Bone marrow (tissue), 2 donors: ENCODE measurements around the gene PARP9.

Experiments
- DNase-seq, 2 donors: peaks; one replicate each; lab custom pipeline; 2025; lab: John Stamatoyannopoulos, UW

Gene PARP9

DNA sequence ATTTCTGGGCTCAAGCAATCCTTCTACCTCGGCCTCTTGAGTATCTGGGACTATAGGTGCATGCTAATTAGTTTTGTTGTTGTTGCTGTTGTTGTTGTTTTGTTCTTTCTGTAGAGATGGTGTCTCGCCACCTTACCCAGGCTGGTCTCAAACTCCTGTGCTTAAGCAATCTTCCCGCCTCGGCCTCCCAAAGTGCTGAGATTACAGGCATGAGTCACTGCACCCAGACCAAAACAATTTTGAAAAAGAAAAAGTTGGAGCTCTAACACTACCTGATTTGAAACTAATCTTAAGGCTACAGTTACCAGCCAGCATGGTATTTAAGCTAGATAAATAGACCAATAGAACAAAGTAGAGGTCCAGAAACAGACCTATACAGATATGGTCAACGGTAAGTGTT, 79.1 kb downstream of the PARP9 start:
- no peak for DNase-seq

DNA sequence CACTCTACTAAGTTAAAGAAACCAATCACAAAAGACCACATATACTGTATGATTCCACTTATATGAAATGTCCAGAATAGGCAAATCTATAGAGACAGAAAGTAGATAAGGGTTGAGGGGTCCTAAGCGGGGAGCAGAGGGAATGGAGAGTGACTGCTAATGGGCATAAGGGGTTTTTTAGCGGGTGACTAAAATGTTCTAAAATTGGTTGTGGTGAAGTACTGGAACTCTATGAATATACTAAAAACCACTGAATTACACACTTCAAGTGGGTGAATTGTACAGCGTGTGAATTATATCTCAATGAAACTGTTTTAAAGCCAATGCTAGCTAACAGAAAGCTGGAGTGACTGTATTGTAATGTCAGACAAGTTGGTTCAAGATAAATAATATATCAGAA, 82.7 kb downstream of the PARP9 start:
- no peak for DNase-seq
